GM21723 (cell line): ENCODE results near the gene GOT2.
"Not testable (repeated sequence)": the region's sequence is repeated elsewhere in the genome, so short reads cannot be mapped to it uniquely, and the experiment has no call there.

Experiments
- ATAC-seq: cut with Tn5 transposase; IDR thresholded peaks from one replicate; pipeline ENCODE4 v1.9.1; 2021; ENCODE audit warnings: mild to moderate bottlenecking, moderate library complexity; ENCODE audit not compliant: unreplicated experiment

The GOT2 gene

GRCh38 chr16:58723109-58723508 is 11.0 kb downstream of the GOT2 start:
- ATAC-seq: no peak

GRCh38 chr16:58717994-58718393 is 16.1 kb downstream of the GOT2 start:
- no peak for ATAC-seq

GRCh38 chr16:58716468-58716867 is 17.6 kb downstream of the GOT2 start:
- no peak for ATAC-seq

- ATAC-seq: no peak
Measured at GRCh38 chr16:58713742-58714141, 20.4 kb downstream of the GOT2 start.

GRCh38 chr16:58709333-58709732 is 24.8 kb downstream of the GOT2 start:
- ATAC-seq: no peak

- ATAC-seq: no peak
Measured at GRCh38 chr16:58699151-58699550, 35.0 kb downstream of the GOT2 start.

- ATAC-seq: no peak
Measured at GRCh38 chr16:58695368-58695767, 38.7 kb downstream of the GOT2 start.

- ATAC-seq: no peak
Measured at GRCh38 chr16:58692450-58692849, 41.7 kb downstream of the GOT2 start.

- ATAC-seq: not testable (repeated sequence)
Measured at GRCh38 chr16:58686985-58687706, 47.0 kb downstream of the GOT2 start.

- no peak for ATAC-seq
Measured at GRCh38 chr16:58685084-58685449, 49.0 kb downstream of the GOT2 start.

- peak; percentile 99 for ATAC-seq
Measured at GRCh38 chr16:58684354-58685083, 49.6 kb downstream of the GOT2 start, which contains the start of gene SLC38A7. TSS of gene SLC38A7 (minus strand) at chr16:58684770. CDS start at chr16:58680126, 4,644 bp downstream.

GRCh38 chr16:58684001-58684353 is 50.1 kb downstream of the GOT2 start:
- ATAC-seq: no peak

- no peak for ATAC-seq
Measured at GRCh38 chr16:58679763-58680162, 54.4 kb downstream of the GOT2 start.

GRCh38 chr16:58678716-58679115 is 55.4 kb downstream of the GOT2 start:
- no peak for ATAC-seq

GRCh38 chr16:58678269-58678668 is 55.8 kb downstream of the GOT2 start:
- ATAC-seq: no peak

- ATAC-seq: no peak
Measured at GRCh38 chr16:58670946-58671583, 63.1 kb downstream of the GOT2 start.

GRCh38 chr16:58670177-58670576 is 63.9 kb downstream of the GOT2 start:
- ATAC-seq: no peak

GRCh38 chr16:58665200-58665599 is 68.9 kb downstream of the GOT2 start:
- ATAC-seq: no peak

GRCh38 chr16:58661199-58661830 is 72.8 kb downstream of the GOT2 start:
- ATAC-seq: peak; percentile 86

- not testable (repeated sequence) for ATAC-seq
Measured at GRCh38 chr16:58659911-58660310, 74.2 kb downstream of the GOT2 start.

- no peak for ATAC-seq
Measured at GRCh38 chr16:58658796-58659211, 75.3 kb downstream of the GOT2 start.
